IMR-90 (cell line): ENCODE results near the gene RMND5A.

Source experiments
- CHD1 ChIP-seq: IDR thresholded peaks from 2 replicates; pipeline ENCODE4 v1.6.1; 2012; ENCODE audit warnings: low read depth, low read length, improper control_type of control experiment
- CTCF ChIP-seq: conservative IDR thresholded peaks from 2 replicates; pipeline ENCODE4 v1.5.1; 2012; ENCODE audit warnings: mild to moderate bottlenecking, low read depth, low read length, improper control_type of control experiment
- MAZ ChIP-seq: IDR thresholded peaks from 2 replicates; pipeline ENCODE4 v1.6.1; 2012; ENCODE audit warnings: low read depth, mild to moderate bottlenecking, low read length, improper control_type of control experiment, moderate library complexity, borderline replicate concordance
- MXI1 ChIP-seq: IDR thresholded peaks from 2 replicates; pipeline ENCODE4 v1.6.1; 2012; ENCODE audit warnings: low read depth, mild to moderate bottlenecking, low read length, moderate library complexity, borderline replicate concordance
- POLR2A ChIP-seq: IDR thresholded peaks from 2 replicates; pipeline ENCODE4 v1.6.1; 2012; ENCODE audit warnings: mild to moderate bottlenecking, low read depth, low read length
- RAD21 ChIP-seq: IDR thresholded peaks from 2 replicates; pipeline ENCODE4 v1.6.1; 2012; ENCODE audit warnings: low read length, improper control_type of control experiment
- RCOR1 ChIP-seq: IDR thresholded peaks from 2 replicates; pipeline ENCODE4 v1.6.1; 2012; ENCODE audit warnings: mild to moderate bottlenecking, low read length, improper control_type of control experiment; ENCODE audit not compliant: insufficient replicate concordance
- RFX5 ChIP-seq: IDR thresholded peaks from 2 replicates; pipeline ENCODE4 v1.8.0; 2012; ENCODE audit warnings: low read depth, mild to moderate bottlenecking, low read length, moderate library complexity
- USF2 ChIP-seq: fragments of 150-350 bp; IDR thresholded peaks from 2 replicates; pipeline ENCODE4 v1.6.1; 2017; ENCODE audit warnings: mild to moderate bottlenecking, antibody characterized with exemption, low read length, low read depth

- TF ChIP-seq CTCF, result no peak
- no peak for TF ChIP-seq RAD21
- no peak for TF ChIP-seq RFX5
- no peak for TF ChIP-seq MXI1
- no peak for TF ChIP-seq POLR2A
- TF ChIP-seq RCOR1, result no peak
- TF ChIP-seq CHD1, result no peak
- no peak for TF ChIP-seq USF2
- TF ChIP-seq MAZ, result no peak
Measured at GRCh38 chr2:86675511-86676015, 44.5 kb upstream of the RMND5A start.
